Fibroblast of mammary gland (primary cell): ENCODE data around the gene PIP5KL1.

ENCODE experiments used
- DNase-seq: peaks from one replicate; pipeline ENCODE4 v3.0.0-alpha.2; 2010; ENCODE audit warnings: low read depth
- H3K4me3 ChIP-seq: 2 replicates; pipeline ENCODE4 v1.5.1; 2011; ENCODE audit warnings: low read depth, mild to moderate bottlenecking, low read length, moderate library complexity; ENCODE audit not compliant: control insufficient read depth
- CTCF ChIP-seq: conservative IDR thresholded peaks from 2 replicates; pipeline ENCODE4 v1.5.1; 2011; ENCODE audit warnings: low read depth, low read length, inconsistent platforms; ENCODE audit not compliant: control insufficient read depth, insufficient read depth

PIP5KL1 gene

GRCh38 chr9:127962278-127962677 is 31.7 kb upstream of the PIP5KL1 start:
- H3K4me3 ChIP-seq = no peak overlapping the region
- TF ChIP-seq CTCF = no peak
- no peak for DNase-seq

GRCh38 chr9:127961613-127962155 is 31.1 kb upstream of the PIP5KL1 start:
- no peak overlapping the region for H3K4me3 ChIP-seq
- no peak for DNase-seq
- TF ChIP-seq CTCF = no peak

GRCh38 chr9:127961155-127961490 is 30.5 kb upstream of the PIP5KL1 start:
- no peak for TF ChIP-seq CTCF

GRCh38 chr9:127960410-127961154 is 30.0 kb upstream of the PIP5KL1 start:
- DNase-seq = no peak
- TF ChIP-seq CTCF = no peak
- H3K4me3 ChIP-seq = no peak overlapping the region

More at GRCh38 chr9:127961155-127961490, 30.5 kb upstream of the PIP5KL1 start:
- no peak overlapping the region for H3K4me3 ChIP-seq
- DNase-seq = no peak

- DNase-seq = no peak
- H3K4me3 ChIP-seq = no peak overlapping the region
- TF ChIP-seq CTCF = no peak
Measured at GRCh38 chr9:127959841-127960409, 29.3 kb upstream of the PIP5KL1 start.

GRCh38 chr9:127959398-127959797 is 28.8 kb upstream of the PIP5KL1 start:
- TF ChIP-seq CTCF = no peak
- H3K4me3 ChIP-seq = no peak overlapping the region
- no peak for DNase-seq

- DNase-seq = no peak
- TF ChIP-seq CTCF = no peak
- H3K4me3 ChIP-seq = no peak overlapping the region
Measured at GRCh38 chr9:127958728-127959127, 28.2 kb upstream of the PIP5KL1 start.
